ENCODE measurements around the gene ADAT1.

DNA sequence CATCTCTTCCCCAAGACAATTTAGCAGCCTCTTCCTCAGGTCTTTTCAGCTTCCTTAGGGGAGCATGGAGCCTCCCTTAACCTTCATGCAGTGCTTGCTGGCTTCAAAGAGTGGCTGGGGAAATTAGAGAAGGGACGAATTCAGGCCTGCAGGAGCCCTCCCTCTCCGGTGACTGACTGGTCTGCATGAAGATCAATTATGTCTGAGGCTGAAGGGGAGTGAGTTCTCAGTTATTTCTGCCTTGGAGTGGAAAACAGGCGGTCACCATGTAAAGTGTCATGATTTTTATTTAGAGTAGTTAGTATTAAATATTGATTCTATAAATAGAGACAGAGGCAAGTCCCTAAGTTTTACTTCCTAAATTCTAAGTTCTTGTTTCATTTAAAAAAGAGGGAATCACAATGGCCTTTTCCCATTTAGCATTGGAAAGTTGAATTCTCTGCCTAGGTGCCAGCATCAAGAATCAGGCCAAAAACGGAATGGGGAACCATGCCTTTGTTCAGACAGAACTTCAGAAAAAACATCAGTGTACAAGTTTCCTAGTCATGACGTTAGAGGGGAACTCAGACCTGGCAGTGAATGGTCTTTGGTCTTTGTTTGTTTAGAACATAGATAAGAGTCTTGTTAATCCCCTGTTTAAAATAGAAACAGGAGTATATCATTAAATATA lies 52.5 kb downstream of the ADAT1 start:
- TF ChIP-seq, protein P1, sequence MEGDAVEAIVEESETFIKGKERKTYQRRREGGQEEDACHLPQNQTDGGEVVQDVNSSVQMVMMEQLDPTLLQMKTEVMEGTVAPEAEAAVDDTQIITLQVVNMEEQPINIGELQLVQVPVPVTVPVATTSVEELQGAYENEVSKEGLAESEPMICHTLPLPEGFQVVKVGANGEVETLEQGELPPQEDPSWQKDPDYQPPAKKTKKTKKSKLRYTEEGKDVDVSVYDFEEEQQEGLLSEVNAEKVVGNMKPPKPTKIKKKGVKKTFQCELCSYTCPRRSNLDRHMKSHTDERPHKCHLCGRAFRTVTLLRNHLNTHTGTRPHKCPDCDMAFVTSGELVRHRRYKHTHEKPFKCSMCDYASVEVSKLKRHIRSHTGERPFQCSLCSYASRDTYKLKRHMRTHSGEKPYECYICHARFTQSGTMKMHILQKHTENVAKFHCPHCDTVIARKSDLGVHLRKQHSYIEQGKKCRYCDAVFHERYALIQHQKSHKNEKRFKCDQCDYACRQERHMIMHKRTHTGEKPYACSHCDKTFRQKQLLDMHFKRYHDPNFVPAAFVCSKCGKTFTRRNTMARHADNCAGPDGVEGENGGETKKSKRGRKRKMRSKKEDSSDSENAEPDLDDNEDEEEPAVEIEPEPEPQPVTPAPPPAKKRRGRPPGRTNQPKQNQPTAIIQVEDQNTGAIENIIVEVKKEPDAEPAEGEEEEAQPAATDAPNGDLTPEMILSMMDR (IDR thresholded peaks at IDR 0.05 in 8 of 11, conservative IDR thresholded peaks at IDR 0.05 in 3 of 11) = no peak
- TF ChIP-seq POLR2AphosphoS5 (IDR thresholded peaks at IDR 0.05) (no peak), POLR2A (IDR thresholded peaks at IDR 0.05) (no peak)

Measured in spleen (tissue), 7 donors.